Measurements from ENCODE around the gene CORO1C.
A peak's percentile ranks its signal among the peaks of the same experiment; 100 is the strongest.
"Not testable (repeated sequence)": the region's sequence is repeated elsewhere in the genome, so short reads cannot be mapped to it uniquely, and the experiment has no call there.

Gene CORO1C

DNA sequence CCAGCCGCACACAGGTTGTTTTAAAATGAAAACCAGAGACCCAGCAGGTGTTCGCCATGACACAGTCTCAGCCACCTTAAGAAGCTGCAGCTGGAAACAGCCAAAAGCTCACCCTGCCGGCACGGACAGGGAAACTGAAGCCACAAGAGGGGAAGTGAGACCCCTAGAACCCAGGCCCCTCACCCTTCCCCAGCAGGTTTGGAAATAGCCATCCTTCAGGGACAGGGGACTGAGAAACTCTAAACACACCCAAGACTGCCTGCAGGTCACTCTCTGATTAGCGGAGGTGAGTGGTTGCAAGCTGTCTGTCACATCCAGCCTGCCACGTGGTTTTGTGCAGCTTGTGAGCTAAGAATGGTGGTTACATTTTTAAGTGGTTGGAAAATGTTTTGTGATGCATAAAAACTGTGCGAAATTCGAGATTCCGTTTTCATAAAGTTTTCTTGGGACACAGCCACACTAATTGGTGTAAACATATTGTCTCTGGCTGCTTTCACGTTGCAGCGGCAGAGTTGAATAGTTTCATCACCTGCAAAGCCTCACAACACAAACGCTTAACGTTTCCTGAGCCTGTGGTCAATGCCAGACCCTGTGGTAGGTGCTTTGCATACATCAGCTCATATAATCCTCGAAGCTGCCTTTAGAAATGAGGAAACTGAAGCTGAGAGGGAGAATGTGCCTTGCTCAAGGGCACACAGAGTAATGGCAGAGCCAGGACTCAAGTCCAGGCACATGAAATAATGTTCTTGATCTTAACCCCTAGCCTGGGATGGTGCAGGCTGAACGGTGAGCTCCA is 95.9 kb downstream of the CORO1C start:
- DNase-seq (ENCODE audit: low read depth), result peak; percentile 37
- TF ChIP-seq, protein P1, sequence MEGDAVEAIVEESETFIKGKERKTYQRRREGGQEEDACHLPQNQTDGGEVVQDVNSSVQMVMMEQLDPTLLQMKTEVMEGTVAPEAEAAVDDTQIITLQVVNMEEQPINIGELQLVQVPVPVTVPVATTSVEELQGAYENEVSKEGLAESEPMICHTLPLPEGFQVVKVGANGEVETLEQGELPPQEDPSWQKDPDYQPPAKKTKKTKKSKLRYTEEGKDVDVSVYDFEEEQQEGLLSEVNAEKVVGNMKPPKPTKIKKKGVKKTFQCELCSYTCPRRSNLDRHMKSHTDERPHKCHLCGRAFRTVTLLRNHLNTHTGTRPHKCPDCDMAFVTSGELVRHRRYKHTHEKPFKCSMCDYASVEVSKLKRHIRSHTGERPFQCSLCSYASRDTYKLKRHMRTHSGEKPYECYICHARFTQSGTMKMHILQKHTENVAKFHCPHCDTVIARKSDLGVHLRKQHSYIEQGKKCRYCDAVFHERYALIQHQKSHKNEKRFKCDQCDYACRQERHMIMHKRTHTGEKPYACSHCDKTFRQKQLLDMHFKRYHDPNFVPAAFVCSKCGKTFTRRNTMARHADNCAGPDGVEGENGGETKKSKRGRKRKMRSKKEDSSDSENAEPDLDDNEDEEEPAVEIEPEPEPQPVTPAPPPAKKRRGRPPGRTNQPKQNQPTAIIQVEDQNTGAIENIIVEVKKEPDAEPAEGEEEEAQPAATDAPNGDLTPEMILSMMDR (conservative IDR thresholded peaks at IDR 0.05; ENCODE audit: low read length), result no peak
- H3K4me3 ChIP-seq (ENCODE audit: low read length), result no peak overlapping the region

DNA sequence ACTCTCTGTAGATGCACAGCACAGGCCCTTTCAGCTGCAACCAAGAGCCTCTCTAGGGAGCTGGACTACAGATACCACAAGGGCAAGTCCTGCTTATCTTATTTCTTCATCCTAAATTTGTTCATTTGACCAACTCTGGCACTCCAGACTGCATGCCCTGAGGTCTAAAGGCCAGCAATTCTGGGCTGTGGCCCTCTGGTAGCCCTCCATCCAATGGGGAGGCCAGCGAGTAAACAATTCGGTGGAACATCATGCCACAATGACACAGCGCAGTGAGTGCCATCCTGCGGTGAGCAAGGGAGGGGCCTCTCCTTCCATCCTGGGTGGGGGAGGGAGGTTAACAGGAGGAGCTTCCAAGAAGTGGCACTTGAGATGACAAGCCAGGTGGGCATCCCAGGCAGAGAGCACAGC is 97.0 kb downstream of the CORO1C start:
- no peak for DNase-seq (ENCODE audit: low read depth)
- H3K4me3 ChIP-seq (ENCODE audit: low read length), result no peak overlapping the region
- TF ChIP-seq, protein P1 (conservative IDR thresholded peaks at IDR 0.05; ENCODE audit: low read length), result no peak

DNA sequence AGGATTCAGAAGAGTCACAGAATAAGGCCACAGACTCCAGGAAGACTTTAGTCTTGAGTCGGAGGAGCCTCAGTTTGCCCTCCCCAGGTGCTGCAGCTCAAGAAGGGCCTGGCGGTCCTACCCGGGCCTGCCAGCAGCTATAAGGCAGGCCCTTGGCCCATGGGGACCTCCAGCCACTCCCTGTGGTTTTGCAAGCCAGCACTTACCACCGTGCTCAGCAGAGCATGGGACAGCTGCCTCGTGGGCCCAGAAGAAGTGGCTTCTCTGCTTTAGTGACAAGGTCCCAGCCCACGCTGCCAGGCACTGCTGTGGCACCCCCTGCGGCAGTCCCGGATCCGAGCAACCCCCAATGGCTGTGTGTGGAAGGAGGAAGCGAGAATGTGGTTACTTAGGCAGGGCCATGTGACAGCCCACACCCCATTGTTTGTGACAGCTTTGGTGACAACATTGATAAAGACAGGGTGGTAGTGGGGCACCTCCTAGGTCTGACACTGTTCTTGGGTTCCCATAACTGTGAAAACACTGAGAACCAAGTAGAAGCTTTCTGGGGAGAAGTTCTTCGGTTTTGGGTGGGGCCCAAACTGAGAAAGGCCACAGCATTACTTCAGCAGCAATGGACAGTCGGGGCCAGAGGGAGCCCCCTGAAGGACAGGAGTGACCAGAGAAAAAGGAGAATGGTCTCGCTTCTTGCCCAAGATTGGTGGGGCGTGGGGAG is 97.6 kb downstream of the CORO1C start, which contains the start of gene SELPLG:
SELPLG (minus strand) TSS at position 361 of the 715 bp plus-strand sequence. CDS start 9,587 bp downstream, outside the sequence.
- no peak for DNase-seq (ENCODE audit: low read depth)
- H3K4me3 ChIP-seq (ENCODE audit: low read length), result no peak within 1 kb of the TSS
- TF ChIP-seq, protein P1 (conservative IDR thresholded peaks at IDR 0.05; ENCODE audit: low read length), result no peak

DNA sequence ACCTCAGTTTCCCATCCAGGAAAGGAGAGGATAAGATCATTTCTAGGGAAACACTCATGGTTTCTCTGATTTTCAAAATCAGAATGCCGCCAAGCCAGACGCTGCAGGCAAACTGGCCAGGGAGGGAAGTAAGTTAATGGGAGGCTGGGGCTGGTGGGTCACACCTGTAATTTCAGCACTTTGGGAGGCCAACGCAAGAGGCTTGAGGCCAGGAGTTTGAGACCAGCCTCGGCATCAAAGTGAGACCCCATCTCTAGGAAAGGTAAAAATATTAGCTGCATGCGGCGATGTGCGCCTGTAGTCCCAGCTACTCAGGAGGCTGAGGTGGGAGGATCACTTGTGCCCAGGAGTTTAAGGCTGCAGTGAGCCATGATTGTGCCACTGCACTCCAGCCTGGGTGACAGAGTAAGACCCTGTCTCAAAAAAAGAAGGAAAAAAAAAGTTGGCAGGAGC is 98.2 kb downstream of the CORO1C start:
- TF ChIP-seq, protein P1 (conservative IDR thresholded peaks at IDR 0.05; ENCODE audit: low read length), result no peak
- no peak for DNase-seq (ENCODE audit: low read depth)
- H3K4me3 ChIP-seq (ENCODE audit: low read length), result no peak overlapping the region

DNA sequence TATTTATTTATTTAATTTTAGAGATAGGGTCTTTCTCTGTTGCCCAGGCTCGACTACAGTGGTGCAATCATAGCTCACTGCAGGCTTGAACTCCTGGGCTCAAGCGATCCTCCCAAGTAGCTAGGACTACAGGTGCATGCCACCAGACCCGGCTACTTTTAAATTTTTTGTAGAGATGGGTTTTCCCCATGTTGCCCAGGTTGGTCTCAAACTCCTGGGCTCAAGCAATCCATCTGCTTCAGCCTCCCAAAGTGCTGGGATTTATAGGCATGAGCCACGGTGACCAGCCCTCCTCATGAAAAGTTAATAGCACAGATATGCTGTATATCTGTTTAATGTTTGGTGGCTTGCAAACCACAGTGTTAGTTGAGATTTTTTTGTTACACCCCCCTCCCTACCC is 100.1 kb downstream of the CORO1C start:
- DNase-seq (ENCODE audit: low read depth); H3K4me3 ChIP-seq (ENCODE audit: low read length): not testable (repeated sequence)

DNA sequence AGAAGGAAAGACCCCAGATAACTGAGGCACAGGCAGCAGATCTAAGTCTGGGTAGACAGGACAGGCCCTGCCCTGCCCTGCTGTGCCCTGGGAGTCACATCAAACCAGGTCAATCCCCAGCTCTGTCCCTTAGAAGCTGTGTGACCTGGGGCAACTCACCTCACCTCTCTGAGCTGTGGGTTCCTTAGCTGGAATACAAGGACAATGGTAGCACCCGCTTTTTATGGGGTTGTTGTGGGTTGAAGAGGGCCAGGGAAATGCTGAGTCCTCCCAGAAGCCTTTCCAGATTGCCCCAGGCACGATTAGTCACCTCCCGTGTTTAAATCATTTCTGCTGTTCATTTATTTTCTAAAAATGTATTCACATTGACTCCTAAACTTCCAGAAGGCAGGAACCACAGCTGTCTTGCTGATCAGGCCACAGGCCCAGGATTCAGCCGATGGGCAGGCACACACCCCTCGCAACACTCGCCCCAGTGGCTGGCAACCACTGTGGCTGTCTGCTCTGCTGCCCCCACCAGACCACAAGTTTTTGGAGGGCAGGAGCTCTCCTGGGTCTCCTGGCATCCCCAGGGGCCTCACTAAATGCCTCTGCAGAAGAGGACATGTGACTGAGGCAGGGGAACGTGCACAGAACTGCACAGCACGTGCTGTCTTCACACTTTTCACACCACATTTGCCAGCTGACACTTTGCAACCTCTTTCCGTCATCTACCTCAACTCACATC is 100.7 kb downstream of the CORO1C start:
- no peak overlapping the region for H3K4me3 ChIP-seq (ENCODE audit: low read length)
- DNase-seq (ENCODE audit: low read depth), result peak; percentile 77
- TF ChIP-seq, protein P1 (conservative IDR thresholded peaks at IDR 0.05; ENCODE audit: low read length), result no peak

DNA sequence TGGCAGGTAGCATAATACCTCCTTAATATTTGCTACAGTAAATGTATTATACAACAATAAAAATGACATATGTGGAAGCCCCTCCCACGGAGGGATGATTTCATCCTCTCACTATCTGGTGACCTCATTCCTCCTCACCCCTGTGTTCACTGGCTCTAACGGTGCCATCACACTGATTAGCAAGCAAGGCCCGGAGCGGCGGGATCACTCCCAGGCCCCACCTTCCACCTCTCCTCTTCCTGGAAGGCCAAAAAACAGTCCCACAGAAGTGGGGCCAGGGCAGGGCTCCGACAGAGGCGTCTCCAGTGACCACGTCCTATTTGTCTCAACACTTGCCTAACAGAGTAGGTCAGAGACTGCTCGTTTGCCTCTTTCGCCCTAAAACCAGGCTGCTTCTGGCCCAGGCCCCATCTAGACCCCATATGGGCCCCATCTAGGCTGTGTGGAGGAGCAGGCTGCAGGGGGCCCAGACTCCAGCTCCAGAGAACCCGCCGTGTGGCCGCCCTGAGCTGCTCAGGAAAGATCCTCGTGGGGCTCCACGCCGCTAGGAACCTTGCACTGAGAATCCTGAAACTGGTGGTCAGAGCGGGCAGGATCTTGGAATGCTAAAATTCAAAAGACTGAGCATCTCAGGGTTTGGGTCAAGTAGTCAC is 101.4 kb downstream of the CORO1C start:
- H3K4me3 ChIP-seq (ENCODE audit: low read length), result no peak overlapping the region
- TF ChIP-seq, protein P1 (conservative IDR thresholded peaks at IDR 0.05; ENCODE audit: low read length), result no peak
- peak; percentile 81 for DNase-seq (ENCODE audit: low read depth)
